ENCODE results near the gene HBEGF.

HBEGF gene, protein sequence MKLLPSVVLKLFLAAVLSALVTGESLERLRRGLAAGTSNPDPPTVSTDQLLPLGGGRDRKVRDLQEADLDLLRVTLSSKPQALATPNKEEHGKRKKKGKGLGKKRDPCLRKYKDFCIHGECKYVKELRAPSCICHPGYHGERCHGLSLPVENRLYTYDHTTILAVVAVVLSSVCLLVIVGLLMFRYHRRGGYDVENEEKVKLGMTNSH

DNA sequence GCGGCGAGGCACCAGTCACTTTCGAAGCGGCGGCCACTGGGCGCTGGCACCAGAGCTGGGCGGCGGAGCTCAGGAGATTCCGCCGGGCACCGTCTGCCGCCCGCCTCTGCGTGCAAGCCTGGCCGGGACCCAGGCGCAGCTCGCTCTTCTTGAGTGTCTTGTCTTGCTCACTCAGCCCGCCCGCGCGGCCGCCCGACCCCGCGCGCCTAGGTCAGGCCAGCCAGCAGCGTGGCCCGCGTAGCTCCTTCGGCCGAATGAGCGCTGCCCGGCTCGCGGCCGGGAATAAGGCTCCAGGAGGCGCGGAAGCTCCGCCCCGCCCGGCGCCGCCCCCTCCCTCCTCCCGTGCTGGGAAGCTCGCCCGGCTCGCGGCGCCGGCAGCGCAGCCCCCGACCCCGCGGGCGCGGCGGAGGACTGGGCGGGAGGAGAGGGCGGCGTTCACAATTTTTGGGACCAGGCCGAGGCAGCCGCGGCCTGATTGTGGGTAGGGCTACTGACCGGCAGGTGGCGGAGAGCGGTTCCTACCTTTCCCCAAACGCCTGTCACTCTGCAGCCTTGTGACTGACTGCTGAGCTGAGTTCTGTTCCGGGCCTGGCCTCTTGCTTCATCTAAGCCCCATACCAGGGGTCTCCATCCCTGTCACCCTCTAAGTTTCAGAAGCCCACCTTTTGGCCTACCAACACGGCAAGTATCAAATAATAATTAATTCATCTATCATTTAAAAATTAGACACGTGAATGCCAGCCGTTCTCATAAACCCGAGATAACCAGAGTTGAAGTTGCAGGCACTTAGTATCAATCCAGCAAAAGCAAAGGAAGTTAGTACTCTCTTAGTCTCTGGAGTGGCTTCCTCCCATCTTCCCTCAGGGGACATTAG lies at the start of gene HBEGF:
TSS of gene HBEGF (minus strand) at position 256 of the 874 bp plus-strand sequence. CDS start 275 bp downstream, outside the sequence.
- peak; percentile 97 for DNase-seq

DNA sequence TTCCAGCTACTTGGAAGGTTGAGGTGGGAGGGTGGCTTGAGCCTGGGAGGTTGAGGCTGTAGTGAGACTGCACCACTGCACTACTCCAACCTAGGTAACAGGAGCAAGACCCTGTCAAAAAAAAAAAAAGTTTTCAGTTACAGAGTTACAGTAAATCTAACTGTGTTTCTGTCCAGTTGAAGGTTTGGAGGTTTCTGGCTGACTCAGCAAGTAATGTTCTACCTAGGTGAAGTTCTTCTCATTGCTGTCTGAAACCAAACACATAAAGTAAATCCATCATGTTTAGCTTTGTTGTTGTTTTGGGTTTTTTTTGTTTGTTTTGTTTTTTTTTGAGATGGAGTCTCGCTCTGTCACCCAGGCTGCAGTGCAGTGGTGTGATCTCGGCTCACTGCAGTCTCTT lies 47.3 kb upstream of the HBEGF start:
- no peak for DNase-seq

DNA sequence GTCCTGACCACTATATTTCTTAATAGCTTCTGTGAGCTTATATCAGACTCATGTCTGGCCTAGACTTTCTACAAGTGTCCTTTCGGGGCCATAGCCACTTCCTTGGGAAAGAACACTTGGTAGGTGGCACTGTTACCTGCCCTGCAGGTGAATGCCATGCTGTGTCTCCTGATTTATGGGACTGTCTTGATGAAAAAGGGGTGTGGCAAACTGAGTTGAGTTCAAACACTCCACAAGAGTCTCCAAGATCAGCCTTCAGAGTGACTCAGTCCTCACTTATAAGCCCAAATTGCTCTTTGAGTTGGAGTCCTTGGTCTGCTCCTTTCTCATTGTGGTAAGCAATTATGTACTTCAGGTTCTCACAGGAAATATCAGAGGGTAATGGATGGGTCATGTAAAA lies 45.3 kb upstream of the HBEGF start:
- DNase-seq = no peak

DNA sequence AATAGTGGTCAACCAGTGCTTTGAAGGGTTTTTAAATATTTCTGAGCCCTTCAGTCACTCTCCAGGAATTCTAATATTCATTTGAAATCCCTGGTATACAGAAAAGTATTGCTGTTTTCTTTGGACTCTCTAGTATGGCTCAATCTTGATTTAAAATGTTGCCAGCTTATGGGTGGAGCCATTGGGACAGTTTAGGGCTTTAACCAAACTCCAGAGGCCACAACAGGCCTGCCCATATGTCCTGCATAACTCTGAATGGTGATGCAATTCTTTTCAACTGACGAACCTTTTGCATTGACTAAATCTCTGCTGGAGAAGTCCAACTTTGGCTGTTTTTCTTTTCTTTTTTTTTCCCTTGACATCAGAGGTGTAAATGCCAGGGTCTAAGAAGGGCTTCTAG lies 44.9 kb upstream of the HBEGF start:
- DNase-seq = no peak

DNA sequence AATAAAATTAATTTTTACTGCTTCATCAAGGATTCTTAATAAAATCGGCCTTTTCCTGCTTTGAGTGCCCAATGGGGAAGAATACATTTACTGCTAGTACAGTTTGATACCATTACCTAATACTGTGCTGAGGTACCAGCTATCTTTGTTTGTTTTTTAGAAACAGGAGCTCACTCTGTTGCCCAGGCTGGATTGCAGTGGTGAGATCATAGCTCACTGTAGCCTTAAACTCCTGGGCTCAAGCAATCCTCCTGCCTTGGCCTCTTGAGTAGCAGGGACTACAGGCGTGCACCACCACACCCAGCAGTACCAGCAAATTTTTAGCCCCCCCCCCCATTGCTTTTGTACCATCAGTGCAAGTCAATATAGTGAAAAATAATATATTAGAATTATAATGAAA lies 41.6 kb upstream of the HBEGF start:
- no peak for DNase-seq

DNA sequence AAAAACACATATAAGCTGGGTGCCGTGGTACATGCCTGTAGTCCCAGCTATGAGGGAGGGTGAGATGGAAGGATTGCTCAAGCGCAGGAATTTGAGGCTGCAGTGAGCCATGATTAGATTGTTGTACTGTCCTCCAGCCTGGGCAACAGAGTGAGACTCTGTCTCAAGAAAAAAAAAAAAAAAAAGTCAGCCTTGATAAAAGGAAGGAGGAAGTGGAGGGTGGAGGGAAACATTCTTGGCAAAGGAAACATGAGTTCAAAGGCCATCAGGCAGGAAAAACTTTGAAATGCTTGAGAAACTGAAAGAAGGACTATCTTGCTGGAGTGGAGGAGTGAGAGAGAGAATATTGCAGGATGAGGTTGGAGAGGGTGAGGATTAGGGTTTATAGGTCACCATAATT lies 36.9 kb upstream of the HBEGF start:
- DNase-seq = no peak

DNA sequence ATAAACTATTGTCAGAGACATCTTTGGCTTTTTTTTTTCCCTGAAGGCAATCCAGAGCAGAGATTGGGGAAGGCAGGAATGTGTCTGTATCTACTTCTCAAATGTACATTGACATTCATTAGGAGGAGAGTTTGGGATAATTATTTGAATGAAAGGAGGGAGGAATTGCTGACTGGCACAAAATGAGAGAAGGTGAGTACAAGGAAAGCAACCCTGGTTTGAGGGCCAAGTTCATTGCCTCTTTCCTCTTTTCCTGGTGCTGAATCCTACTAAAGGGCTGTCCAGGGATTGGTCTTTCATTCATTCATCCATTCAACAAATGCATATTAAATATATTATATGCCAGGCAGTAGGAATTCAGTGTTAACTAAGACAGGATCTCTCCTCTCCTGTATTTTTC lies 36.5 kb upstream of the HBEGF start:
- DNase-seq = no peak

DNA sequence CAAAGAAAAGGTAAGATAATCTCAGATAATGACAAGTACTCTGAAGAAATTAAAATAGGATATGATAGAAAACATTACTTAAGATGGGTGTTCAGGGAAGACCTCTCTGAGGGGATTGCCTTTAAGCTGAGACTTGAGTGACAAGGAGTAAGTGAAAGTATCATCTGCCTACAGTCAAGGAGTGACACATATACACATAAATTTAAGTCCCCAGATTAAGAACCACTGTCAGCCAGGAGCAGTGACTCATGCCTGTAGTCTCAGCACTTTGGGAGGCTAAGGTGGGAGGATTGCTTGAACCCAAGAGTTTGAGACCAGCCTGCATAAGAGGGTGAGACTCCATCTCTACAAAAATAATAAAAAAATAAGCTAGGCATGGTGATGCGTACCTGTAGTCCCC lies 35.6 kb upstream of the HBEGF start:
- no peak for DNase-seq

DNA sequence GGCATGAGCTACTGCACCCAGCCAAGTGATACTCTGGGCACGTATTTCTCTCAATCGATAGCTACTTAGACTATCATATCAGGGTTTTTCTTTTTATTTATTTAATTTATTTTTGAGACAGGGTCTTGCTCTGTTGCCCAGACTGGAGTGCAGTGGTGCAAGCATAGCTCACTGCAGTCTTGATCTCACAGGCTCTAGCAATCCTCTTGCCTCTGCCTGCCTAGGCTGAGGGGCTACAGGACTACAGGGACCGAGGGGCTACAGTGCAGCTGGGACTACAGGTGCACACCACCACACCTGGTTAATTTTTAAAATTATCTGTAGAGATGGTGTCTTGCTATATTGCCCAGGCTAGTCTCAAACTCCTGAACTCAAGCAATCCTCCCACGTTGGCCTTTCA lies 34.9 kb upstream of the HBEGF start:
- no peak for DNase-seq

DNA sequence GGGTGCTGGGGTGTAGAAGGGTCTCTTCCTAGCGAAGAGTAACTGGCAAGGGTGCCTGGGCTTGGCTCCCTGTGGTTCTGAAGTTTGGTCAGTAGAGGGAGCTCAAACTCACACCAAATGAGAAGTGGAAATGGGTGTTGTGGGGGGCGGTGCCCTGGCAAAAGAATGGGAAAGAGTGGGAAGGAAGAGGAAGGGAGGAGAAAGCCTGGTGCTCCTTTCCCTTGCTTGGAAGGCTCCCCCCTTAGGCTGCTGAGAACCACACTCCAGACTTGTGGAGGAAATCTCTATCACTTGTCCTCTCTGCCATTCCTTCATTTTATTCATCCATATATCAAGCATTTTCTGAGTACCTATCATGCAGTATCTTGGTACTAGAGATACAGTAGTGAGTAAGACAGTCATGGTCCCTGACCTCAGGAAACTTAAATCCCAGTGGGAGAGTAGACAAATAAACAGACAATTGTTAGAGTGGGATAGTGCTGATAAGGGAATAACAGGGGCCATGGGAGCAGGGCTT lies 26.6 kb upstream of the HBEGF start:
- peak; percentile 85 for DNase-seq

DNA sequence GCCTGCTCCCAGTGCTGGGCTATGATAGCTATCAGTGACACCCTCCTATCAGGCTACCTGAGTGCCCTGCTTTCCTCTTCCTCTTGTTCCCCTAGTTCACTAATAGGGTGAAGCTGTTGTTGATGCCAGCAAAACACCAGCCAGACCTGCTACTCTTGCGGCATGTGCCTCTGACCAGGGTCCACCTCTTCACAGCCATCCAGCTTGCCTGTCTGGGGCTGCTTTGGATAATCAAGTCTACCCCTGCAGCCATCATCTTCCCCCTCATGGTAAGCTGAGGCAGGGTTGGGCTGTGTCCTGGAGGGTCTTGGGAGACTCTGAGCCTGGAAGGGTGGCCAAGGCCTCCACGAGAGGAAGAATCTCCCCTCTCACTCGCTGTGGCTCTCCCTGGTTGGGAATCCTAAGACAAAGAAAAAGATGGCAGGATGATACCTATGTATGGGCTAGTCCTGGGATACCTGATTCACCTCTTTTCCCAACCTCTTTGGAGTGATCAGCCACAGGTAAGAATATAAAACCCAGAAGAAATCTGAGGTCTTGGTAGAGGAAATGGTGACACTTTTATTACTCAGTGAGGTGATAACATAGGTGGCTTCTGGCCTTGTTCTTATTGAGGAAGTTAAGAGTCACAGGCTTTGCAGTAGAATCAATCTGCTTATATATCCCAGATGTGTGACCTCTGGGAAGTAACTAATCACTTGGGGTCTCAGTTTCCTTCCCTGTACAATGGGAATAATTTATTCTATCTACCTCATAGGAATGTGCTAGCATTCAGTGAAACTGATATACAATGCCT lies 25.2 kb upstream of the HBEGF start:
- DNase-seq = no peak

DNA sequence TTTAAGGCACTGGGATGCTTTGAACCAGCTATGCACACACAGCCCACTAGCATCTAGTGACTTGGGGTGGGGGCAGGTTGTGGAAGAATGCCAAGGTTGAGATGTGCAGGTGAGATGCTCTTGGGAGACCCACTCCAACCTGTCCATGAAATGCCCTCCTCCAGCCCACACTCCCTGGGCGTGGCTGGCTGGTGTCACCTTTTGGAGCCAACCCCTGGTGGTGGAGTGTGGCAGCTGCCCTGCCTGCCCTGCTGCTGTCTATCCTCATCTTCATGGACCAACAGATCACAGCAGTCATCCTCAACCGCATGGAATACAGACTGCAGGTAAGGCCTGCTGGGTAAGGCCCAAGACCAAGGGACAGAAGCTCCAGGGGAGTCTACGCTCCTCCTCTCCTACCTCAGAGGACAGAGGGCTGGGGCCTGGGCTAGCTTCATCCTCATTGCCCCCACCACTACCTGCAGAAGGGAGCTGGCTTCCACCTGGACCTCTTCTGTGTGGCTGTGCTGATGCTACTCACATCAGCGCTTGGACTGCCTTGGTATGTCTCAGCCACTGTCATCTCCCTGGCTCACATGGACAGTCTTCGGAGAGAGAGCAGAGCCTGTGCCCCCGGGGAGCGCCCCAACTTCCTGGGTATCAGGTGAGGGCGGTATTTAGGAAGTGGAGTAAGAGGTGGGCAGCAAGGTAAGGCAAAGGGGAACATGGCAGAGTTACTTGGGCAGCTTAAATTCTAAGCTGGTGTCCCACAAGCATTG lies 21.0 kb upstream of the HBEGF start:
- no peak for DNase-seq

DNA sequence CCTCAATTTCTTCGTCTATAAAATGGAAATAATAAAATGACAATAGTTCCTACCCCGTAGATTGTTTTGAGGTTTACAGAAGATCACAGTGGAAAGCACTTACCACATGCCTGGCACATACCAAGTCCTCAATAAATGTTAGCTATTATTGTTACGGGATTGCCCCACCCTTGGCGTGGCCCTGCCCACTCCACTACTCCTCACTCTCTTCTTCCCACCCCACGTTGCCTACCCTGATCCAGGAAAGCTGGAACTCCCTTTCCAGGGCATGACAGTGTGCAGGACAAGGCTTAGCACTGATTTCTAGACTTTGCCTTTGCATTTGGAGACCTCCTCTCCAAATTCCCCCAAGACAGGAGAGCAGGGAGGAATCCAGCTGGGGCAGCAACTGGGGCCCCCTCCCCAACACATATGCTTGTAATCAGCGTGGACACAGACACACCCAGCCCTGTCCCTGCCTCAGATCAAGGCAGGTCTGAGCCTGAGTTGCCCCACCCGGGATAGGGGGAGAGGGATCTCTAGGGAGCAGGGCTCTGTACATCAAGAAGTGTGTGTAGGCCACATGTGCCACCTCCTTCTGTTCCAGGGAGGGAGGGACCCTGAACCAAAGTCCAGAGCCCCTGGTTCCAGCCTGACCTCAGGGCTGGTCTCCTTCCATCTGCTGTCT lies 20.3 kb upstream of the HBEGF start:
- no peak for DNase-seq

DNA sequence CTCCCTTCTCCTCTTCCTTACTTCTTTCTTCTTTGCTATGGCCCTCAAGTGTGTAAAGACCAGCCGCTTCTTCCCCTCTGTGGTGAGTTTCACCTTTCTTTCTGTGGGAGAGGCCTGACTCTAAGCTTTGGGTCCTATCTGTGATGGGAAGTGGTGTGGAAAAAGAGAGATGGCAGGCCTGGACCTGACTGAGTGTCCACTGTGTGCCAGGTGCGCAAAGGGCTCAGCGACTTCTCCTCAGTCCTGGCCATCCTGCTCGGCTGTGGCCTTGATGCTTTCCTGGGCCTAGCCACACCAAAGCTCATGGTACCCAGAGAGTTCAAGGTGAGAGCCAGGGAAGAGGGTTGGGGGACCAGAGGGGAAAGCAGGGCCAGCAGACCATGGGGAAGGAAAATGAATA lies 19.5 kb upstream of the HBEGF start:
- no peak for DNase-seq

DNA sequence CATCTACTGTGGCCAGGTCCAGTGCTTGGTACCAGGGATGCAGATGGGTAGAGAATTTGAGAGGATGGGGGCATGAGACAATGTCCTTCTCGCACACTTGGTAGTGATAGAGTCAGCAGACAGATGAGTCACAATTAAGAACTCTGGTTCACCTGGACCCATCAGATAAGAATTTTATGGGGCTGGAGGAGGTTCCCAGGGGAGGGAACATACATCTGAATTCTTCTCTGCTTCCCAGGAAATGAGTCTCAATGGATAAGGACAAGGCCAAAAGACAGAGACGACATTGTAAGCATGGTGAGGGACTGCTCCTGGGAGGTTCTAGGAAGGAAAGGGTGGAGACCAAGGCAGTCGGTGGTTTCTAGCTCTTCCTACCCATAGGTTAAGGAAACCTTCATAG lies 18.9 kb upstream of the HBEGF start:
- no peak for DNase-seq

DNA sequence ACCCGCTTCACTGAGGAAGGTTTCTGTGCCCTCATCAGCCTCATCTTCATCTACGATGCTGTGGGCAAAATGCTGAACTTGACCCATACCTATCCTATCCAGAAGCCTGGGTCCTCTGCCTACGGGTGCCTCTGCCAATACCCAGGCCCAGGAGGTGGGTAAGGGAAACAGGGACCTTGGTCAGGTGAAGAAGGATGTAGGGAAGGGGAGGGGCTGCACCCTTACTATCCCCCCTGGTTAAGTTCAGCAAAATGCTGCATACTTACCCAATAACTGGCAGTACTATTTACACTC lies 18.0 kb upstream of the HBEGF start:
- DNase-seq = no peak

DNA sequence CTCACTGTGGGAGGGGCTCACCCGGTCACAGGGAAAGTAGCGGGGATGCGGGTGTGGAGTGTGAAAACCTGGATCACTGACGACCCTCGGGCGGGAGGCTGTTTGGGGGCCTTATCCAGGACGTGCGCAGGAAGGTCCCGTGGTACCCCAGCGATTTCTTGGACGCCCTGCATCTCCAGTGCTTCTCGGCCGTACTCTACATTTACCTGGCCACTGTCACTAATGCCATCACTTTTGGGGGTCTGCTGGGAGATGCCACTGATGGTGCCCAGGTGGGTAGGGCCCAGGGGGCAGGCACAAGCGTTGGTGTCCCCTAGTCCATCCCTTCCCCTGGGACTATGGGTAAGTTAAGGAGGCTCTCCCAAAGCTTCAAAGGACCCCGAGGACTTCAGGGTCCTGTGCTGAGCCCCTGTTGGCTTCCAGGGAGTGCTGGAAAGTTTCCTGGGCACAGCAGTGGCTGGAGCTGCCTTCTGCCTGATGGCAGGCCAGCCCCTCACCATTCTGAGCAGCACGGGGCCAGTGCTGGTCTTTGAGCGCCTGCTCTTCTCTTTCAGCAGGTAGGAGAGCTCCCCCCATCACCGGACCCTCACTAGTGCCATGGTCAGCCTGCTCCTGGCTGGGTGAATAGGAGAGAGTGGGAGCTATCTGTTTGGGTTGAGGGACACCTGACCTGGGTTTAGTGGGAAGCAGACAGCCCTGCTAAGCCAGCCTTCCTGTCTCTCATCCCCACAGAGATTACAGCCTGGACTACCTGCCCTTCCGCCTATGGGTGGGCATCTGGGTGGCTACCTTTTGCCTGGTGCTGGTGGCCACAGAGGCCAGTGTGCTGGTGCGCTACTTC lies 17.4 kb upstream of the HBEGF start:
- DNase-seq = no peak

DNA sequence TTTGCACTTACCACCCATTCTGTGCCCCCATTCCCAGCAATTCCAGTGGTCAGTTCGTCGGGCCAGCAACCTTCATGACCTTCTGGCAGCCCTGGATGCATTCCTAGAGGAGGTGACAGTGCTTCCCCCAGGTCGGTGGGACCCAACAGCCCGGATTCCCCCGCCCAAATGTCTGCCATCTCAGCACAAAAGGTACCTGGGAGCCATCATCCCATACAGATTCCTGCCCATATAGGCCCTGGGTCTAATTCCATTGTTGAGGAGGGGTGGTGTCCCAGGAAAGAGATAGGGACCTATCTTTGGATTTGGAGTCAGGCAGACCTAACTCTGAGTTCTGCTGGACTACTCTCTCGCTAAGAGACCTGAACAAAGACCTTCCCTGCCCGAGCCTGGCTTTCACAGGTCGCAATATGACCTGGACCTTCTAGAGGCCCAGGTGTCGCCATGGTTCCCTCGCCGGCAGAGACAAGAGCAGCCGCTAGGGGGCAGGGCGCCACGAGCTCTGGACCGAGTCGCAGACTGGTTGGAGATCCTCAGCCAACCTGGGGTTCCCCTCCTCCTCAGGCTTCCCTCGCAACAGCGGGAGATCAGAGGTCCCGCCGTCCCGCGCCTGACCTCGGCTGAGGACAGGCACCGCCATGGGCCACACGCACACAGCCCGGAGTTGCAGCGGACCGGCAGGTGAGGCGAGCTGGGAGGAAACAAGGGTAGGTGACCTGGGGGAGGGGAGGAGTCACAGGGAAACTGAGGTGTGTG lies 16.6 kb upstream of the HBEGF start:
- DNase-seq = peak; percentile 88

DNA sequence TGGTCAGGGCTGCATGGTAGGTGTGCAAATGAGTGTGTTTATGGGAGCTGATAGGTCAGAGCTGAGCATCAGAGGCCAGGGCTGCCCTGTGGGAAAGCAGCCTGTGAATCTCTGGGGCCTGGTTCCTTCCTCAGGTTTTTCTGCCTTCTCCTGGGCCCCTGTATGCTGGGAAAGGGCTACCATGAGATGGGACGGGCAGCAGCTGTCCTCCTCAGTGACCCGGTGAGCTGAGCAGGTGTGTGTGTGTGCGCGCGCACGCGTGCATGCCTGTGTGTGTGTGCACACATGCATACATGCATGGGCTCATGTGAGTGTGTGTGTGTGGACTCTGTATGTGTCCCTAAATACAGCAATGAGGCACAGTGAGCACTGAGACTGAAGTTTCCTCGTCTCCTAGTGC lies 15.9 kb upstream of the HBEGF start:
- DNase-seq = no peak

DNA sequence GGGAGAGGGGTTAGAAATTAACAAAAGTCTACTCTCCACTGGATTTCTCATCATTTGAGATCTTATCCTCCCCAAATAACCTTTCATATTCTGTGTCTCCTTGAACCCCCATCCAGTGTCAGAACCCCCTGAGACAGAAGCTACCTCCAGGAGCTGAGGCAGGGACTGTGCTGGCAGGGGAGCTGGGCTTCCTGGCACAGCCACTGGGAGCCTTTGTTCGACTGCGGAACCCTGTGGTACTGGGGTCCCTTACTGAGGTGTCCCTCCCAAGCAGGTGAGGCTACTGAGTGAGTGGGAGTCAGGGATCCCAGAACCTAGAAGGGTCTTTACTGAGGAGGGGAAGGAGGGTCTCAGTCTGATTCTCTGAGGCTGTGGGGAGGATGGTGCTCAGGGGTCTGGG lies 15.5 kb upstream of the HBEGF start:
- DNase-seq = no peak
